Activated CD8-positive, alpha-beta T cell treated with anti-CD3 and anti-CD28 coated beads for 36 hours (primary cell): ENCODE data around the gene GPR55. TPM values are rescaled to one million over a fixed set of nuclear protein-coding genes. Genes with fewer than 3 reads are reported as not detected.

Source experiments
- ATAC-seq: fragments of 200-7000 bp; cut with Tn5 transposase; one replicate; pipeline ENCODE4 v1.10.0; 2021; ENCODE audit warnings: mild to moderate bottlenecking, moderate library complexity
- CTCF ChIA-PET: fragments of 350-600 bp; sonication (Branson Sonifier 250); formaldehyde crosslinking; loops from one replicate; lab custom pipeline; 2021; ENCODE audit warnings: antibody characterized with exemption; lab: Charles Lee
- POLR2A ChIA-PET: fragments of 350-600 bp; sonication (Branson Sonifier 250); formaldehyde crosslinking; loops from one replicate; lab custom pipeline; 2021; ENCODE audit warnings: antibody characterized with exemption; lab: Charles Lee
- DNase-seq: peaks from one replicate; pipeline ENCODE4 v3.0.0-alpha.2; 2020
- H3K27ac Mint-ChIP-seq: one replicate; pipeline ENCODE4 v1.8.0; 2021; ENCODE audit warnings: mild to moderate bottlenecking, mixed read lengths
- H3K27me3 Mint-ChIP-seq: one replicate; pipeline ENCODE4 v1.8.0; 2021; ENCODE audit warnings: mixed read lengths
- H3K36me3 Mint-ChIP-seq: one replicate; pipeline ENCODE4 v1.8.0; 2021; ENCODE audit warnings: low read depth, mixed read lengths
- H3K4me1 Mint-ChIP-seq: one replicate; pipeline ENCODE4 v1.8.0; 2021; ENCODE audit warnings: low read depth, mixed read lengths
- H3K4me3 Mint-ChIP-seq: one replicate; pipeline ENCODE4 v1.8.0; 2021; ENCODE audit warnings: mild to moderate bottlenecking, moderate library complexity, mixed read lengths
- H3K9me3 Mint-ChIP-seq: one replicate; pipeline ENCODE4 v1.8.0; 2021; ENCODE audit warnings: mixed read lengths
- intact Hi-C: fragments of 100-400 bp; cut with micrococcal nuclease; formaldehyde crosslinking; loops from one replicate; pipeline ENCODE4 v1.10.0; 2022
- total RNA-seq, 2 experiments: library from RNA; stranded (reverse); gene quantifications; one replicate each; pipeline ENCODE4 v1.2.3, GENCODE V29; 2021
- TF ChIP-seq, protein P1 (sequence below): fragments of 200-600 bp; IDR thresholded peaks from one replicate; pipeline ENCODE4 v1.8.0; 2022; ENCODE audit warnings: antibody characterized with exemption, mild to moderate bottlenecking

GPR55 gene
- total RNA-seq, 2 experiments from 2014 or later, result 5.0 to 5.3 TPM

DNA sequence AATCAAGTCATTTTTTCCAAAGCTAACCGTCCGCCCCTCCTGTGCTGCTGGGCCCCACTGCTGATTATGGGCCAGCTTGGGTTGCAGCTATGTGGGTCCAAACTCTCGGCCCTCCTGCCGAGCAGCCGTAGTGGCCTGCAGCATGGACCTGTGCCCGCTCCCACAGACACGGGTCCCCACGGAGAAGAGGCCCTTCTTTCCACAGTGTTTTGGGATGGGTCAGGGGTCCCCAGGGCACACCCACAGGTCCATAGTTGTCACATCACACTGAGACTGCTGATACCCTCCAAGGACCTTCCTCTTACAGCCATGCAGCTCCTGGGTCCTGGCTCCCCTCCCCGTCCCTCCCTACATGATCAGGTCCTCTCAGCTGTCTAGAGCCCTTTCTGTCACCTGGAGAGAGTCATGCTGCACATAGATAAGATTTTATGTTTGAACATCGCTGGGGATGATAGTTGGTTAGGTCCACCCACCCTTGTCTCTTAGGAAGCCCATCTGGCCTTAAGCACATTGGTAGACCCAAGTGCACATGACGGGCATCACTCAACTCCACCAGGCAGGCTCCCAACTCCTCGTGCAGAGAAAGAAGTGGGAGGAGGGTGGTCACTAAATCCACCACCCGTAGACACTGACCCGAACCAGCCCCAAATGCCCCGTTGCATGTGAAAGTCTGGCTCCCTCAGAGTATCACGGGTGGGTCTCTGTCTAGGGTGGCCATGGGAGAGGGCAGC lies 17.5 kb downstream of the GPR55 start:
- Mint-ChIP-seq H3K27me3 (no peaks in the 10 kb centered on the region), H3K4me1 (peaks cover 85% of the 10 kb centered on the region), H3K9me3 (no peaks in the 10 kb centered on the region), H3K36me3 (peaks cover 16% of the 10 kb centered on the region), H3K27ac (peak overlapping the region; percentile 17), H3K4me3 (peak overlapping the region; percentile 73)
- DNase-seq (no peak), ATAC-seq (no peak)
- intact Hi-C loops, result loop anchor here (2.0 kb wide), 1 partner anchor 17 kb away; the partner anchor contains the start of gene GPR55
- POLR2A ChIA-PET, result interaction anchor here (0.6 to 4.9 kb wide), 5 partner anchors 10 to 80 kb away, joined by 4 to 42 read pairs (median 10); partner anchors contain the start of gene GPR55
- TF ChIP-seq, protein P1, sequence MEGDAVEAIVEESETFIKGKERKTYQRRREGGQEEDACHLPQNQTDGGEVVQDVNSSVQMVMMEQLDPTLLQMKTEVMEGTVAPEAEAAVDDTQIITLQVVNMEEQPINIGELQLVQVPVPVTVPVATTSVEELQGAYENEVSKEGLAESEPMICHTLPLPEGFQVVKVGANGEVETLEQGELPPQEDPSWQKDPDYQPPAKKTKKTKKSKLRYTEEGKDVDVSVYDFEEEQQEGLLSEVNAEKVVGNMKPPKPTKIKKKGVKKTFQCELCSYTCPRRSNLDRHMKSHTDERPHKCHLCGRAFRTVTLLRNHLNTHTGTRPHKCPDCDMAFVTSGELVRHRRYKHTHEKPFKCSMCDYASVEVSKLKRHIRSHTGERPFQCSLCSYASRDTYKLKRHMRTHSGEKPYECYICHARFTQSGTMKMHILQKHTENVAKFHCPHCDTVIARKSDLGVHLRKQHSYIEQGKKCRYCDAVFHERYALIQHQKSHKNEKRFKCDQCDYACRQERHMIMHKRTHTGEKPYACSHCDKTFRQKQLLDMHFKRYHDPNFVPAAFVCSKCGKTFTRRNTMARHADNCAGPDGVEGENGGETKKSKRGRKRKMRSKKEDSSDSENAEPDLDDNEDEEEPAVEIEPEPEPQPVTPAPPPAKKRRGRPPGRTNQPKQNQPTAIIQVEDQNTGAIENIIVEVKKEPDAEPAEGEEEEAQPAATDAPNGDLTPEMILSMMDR, result no peak
- CTCF ChIA-PET, result interaction anchor here (0.7 to 20.9 kb wide), 7 partner anchors 13 to 146 kb away, joined by 3 to 437 read pairs (median 9); partner anchors contain the start of gene GPR55

DNA sequence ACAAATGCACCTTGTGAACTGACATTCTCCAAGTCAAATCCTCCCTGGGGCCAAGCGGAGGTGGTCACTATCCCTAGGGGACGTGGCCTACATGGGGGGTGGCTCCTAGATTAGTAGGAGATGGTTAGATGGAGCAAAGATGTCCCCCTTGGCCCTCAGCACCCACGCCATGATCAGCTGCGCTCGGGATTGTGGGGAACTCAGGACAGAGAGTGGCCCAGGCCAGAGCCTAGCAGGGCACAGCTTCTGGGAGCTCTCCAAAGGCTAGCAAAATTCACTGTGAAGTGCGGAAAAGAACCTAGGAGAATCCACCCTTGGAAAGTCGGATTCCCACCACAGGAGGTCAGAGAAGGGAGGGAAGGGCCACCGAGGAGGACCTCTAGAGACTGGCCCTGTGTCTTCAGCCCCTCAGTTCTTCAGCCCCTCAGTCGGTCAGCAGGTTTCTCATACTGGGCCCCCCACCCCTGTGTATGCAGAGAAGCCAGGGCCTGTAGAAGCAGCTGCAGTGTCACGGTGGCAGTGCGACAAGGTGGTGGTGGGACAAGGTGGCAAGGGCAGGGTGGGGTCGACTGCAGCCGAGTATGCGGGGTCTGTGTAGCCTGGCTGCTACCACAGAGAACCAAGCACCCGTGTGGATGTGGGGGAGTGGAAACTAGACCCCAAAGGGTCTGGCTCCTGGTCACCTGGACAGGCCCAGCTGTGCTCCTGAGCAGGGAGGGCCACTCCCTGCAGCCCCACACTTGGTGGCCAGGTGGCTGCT lies 18.4 kb downstream of the GPR55 start:
- Mint-ChIP-seq H3K4me3 (peak overlapping the region; percentile 73), H3K36me3 (peaks cover 14% of the 10 kb centered on the region), H3K27ac (peak overlapping the region; percentile 87), H3K9me3 (no peaks in the 10 kb centered on the region), H3K4me1 (peaks cover 89% of the 10 kb centered on the region), H3K27me3 (no peaks in the 10 kb centered on the region)
- ATAC-seq (no peak), DNase-seq (no peak)
- intact Hi-C loops, result loop anchor here (2.0 kb wide), 1 partner anchor 18 kb away; the partner anchor contains the start of gene GPR55
- TF ChIP-seq, protein P1, result no peak
- ChIA-PET CTCF (interaction anchor here (0.7 to 20.9 kb wide), 9 partner anchors 13 to 146 kb away, joined by 3 to 437 read pairs (median 9); partner anchors contain the start of gene GPR55), POLR2A (interaction anchor here (1.0 to 4.9 kb wide), 10 partner anchors 8 to 146 kb away, joined by 3 to 42 read pairs (median 5); partner anchors contain the start of gene GPR55)

DNA sequence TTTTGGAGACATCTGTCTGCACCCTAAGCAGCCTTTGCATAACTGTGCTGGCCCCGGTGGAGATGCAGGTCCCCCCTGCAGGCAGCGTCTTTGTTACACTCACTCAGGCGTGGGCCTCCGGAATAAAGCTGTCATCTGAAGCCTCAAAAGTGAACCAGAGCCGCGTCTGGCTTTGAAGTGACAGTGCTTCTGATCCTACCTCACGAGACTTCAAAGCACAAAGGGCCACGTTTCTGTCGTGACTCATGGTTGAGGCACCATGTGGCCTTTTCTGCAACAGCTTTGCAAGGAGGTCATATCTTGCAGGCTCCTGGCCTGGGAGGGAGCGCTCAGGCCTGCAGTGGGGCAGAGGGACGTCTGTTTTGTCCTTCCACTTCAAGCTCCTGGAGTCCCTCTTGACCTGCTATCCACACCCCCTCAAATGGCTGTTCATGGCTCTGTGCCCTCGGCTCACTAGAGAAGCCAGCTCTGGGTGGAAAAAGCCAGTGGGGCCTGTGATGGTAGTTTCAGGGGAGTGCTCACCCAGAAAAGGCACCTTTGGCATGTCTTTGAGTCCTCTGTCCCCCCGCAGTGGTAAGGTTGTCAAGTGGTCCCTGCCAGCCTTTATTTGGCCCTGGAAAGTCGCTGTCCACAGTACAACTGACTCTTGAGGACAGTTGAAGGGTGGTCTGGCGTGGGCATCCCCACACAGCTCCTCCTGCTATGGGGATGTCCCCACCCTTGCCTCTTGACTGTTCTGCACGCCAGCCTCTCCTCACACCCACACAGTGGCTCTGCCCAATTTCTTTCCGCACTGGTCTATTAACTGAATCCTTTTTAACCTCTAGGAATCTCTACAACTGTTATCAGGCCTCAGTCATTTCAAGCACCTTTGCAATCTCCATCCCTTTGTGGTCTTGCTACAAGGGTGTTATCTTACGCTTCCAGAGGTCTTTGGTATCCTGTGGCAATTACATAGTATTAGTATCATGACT lies 19.3 kb downstream of the GPR55 start:
- peaks cover 11% of the 10 kb centered on the region for H3K36me3 Mint-ChIP-seq
- intact Hi-C loops, result loop anchor here (2.0 kb wide), 1 partner anchor 19 kb away; the partner anchor contains the start of gene GPR55
- H3K27me3 Mint-ChIP-seq, result no peaks in the 10 kb centered on the region

More for the DNA sequence above, 19.3 kb downstream of the GPR55 start:
- ChIA-PET POLR2A (interaction anchor here (0.6 to 4.9 kb wide), 17 partner anchors 9 to 147 kb away, joined by 3 to 42 read pairs (median 4); partner anchors contain the start of gene GPR55), CTCF (interaction anchor here (0.6 to 20.9 kb wide), 15 partner anchors 8 to 147 kb away, joined by 3 to 437 read pairs (median 6); partner anchors contain the start of gene GPR55)
- Mint-ChIP-seq H3K4me3 (peak overlapping the region; percentile 73), H3K27ac (peak overlapping the region; percentile 87), H3K9me3 (no peaks in the 10 kb centered on the region), H3K4me1 (peaks cover 81% of the 10 kb centered on the region)
- DNase-seq (peak; percentile 99), ATAC-seq (peak; percentile 81)
- TF ChIP-seq, protein P1, result no peak
